HG02884 (cell line): Measurements from ENCODE around the gene LRRC32.
A peak's percentile ranks its signal among the peaks of the same experiment; 100 is the strongest.
"Not testable (repeated sequence)": the region's sequence is repeated elsewhere in the genome, so short reads cannot be mapped to it uniquely, and the experiment has no call there.

Experiments
- ATAC-seq: cut with Tn5 transposase; IDR thresholded peaks from one replicate; pipeline ENCODE4 v1.9.1; 2021; ENCODE audit warnings: mild to moderate bottlenecking, moderate library complexity; ENCODE audit not compliant: unreplicated experiment

Gene LRRC32

GRCh38 chr11:76653012-76653673 lies 17.4 kb downstream of the LRRC32 start:
- ATAC-seq, result no peak

GRCh38 chr11:76649851-76650372 lies 20.6 kb downstream of the LRRC32 start:
- no peak for ATAC-seq

- no peak for ATAC-seq
These were observed 21.5 kb downstream of the LRRC32 start for GRCh38 chr11:76649011-76649410.

GRCh38 chr11:76648061-76648460 lies 22.5 kb downstream of the LRRC32 start:
- ATAC-seq, result no peak

- ATAC-seq, result no peak
These were observed 23.5 kb downstream of the LRRC32 start for GRCh38 chr11:76646882-76647534.

- no peak for ATAC-seq
These were observed 26.0 kb downstream of the LRRC32 start for GRCh38 chr11:76644591-76644990.

GRCh38 chr11:76643711-76644110 lies 26.8 kb downstream of the LRRC32 start:
- not testable (repeated sequence) for ATAC-seq

- no peak for ATAC-seq
These were observed 28.2 kb downstream of the LRRC32 start for GRCh38 chr11:76642341-76642740.

GRCh38 chr11:76641905-76642304 lies 28.6 kb downstream of the LRRC32 start:
- no peak for ATAC-seq

- no peak for ATAC-seq
These were observed 30.0 kb downstream of the LRRC32 start for GRCh38 chr11:76640501-76640900.

GRCh38 chr11:76639621-76640020 lies 30.9 kb downstream of the LRRC32 start:
- no peak for ATAC-seq

- no peak for ATAC-seq
These were observed 32.0 kb downstream of the LRRC32 start for GRCh38 chr11:76638270-76639197.

GRCh38 chr11:76637491-76638269 lies 32.9 kb downstream of the LRRC32 start:
- ATAC-seq, result peak; percentile 57

- ATAC-seq, result no peak
These were observed 33.6 kb downstream of the LRRC32 start for GRCh38 chr11:76636826-76637460.

- no peak for ATAC-seq
These were observed 34.4 kb downstream of the LRRC32 start for GRCh38 chr11:76635991-76636738.

- ATAC-seq, result no peak
These were observed 35.7 kb downstream of the LRRC32 start for GRCh38 chr11:76634886-76635285.

- ATAC-seq, result no peak
These were observed 38.1 kb downstream of the LRRC32 start for GRCh38 chr11:76632492-76632891.

- ATAC-seq, result no peak
These were observed 38.8 kb downstream of the LRRC32 start for GRCh38 chr11:76631566-76632308.
